ENCODE data around the gene LRRC61. TPM values are rescaled to one million over a fixed set of nuclear protein-coding genes. Genes with fewer than 3 reads are reported as not detected.

LRRC61 gene
- total and polyA plus RNA-seq, 7 donors: 4.4 to 18.6 (median 10.8) TPM

DNA sequence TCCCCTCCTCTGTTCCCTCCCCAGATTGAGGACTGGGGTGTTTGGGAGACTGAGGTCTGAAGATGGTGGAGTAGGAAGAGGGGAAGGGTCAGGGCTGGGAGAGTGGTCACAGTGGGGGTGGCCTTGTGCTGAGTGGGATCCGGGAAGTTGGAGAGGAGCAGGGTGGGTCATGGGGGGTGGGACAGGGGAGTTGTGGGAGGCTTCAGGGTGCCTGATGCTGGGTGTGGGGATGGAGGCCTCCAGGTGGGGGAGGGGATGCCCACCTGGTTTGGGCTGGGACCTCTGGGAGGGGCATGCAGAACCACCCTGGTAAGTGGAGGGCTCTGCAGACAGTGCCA is 58.6 kb downstream of the LRRC61 start:
- H3K9me3 ChIP-seq: no peaks in the 10 kb centered on the region
- 41 to 85% methylated on average over 1 of the region's 1 CpG for WGBS, 2 donors
- H3K27ac ChIP-seq: peak overlapping the region in 2 of 4 donors; percentile 21 to 27
- peaks cover 0 to 58% (median 36%) of the 10 kb centered on the region in 4 donors for H3K4me1 ChIP-seq
- DNase-seq: peak; percentile 61
- H3K4me3 ChIP-seq: no peak overlapping the region
- TF ChIP-seq POLR2A (IDR thresholded peaks at IDR 0.05) (no peak), POLR2AphosphoS5 (IDR thresholded peaks at IDR 0.05) (no peak), EP300 (IDR thresholded peaks at IDR 0.05) (no peak)
- no peaks in the 10 kb centered on the region for H3K36me3 ChIP-seq
- H3K27me3 ChIP-seq: no peaks in the 10 kb centered on the region
- intact Hi-C loops (cut with DNase I): no loop called here

GRCh38 chr7:150382123-150382843 is 59.1 kb downstream of the LRRC61 start:
- no peak overlapping the region for H3K4me3 ChIP-seq
- H3K27me3 ChIP-seq: no peaks in the 10 kb centered on the region
- H3K4me1 ChIP-seq: peaks cover 0 to 58% (median 36%) of the 10 kb centered on the region in 4 donors
- H3K27ac ChIP-seq: peak overlapping the region in 2 of 4 donors; percentile 21 to 52
- WGBS, 2 donors: 21 to 71% methylated on average over 20 of the region's 20 CpGs
- intact Hi-C loops (cut with DNase I): no loop called here
- H3K36me3 ChIP-seq: no peaks in the 10 kb centered on the region
- DNase-seq: no peak
- H3K9me3 ChIP-seq: no peaks in the 10 kb centered on the region
- TF ChIP-seq POLR2A (IDR thresholded peaks at IDR 0.05) (no peak), POLR2AphosphoS5 (IDR thresholded peaks at IDR 0.05) (no peak), CTCF (IDR thresholded peaks at IDR 0.05) (no peak), EP300 (IDR thresholded peaks at IDR 0.05) (no peak)

DNA sequence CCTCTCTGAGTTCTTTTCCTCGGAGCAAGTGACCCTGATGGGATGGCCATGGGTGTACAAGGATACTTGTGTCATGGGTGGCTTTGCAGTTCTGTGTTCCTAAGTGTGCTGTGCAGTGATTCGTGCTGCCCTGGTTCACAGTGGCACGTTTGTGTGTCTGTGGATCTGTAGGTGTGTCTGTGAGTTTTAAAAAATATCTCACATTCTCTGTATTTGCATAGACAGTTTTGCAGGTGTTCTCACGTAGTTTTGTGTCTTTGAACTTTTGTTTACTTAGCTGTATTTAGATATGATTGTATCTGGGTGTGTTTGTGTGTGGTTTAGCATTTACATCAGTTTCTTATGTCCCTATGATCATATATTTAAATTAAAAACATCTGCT is 59.7 kb downstream of the LRRC61 start:
- Histone ChIP-seq H3K4me1 (peaks cover 0 to 58% (median 34%) of the 10 kb centered on the region in 4 donors), H3K4me3 (no peak overlapping the region), H3K36me3 (no peaks in the 10 kb centered on the region), H3K27me3 (no peaks in the 10 kb centered on the region), H3K27ac (peak overlapping the region in 2 of 4 donors; percentile 21 to 52), H3K9me3 (no peaks in the 10 kb centered on the region)
- 15 to 55% methylated on average over 4 of the region's 4 CpGs for WGBS, 2 donors
- no peak for TF ChIP-seq POLR2A (IDR thresholded peaks at IDR 0.05)
- TF ChIP-seq POLR2AphosphoS5 (IDR thresholded peaks at IDR 0.05): no peak
- TF ChIP-seq CTCF (IDR thresholded peaks at IDR 0.05): no peak
- no peak for TF ChIP-seq EP300 (IDR thresholded peaks at IDR 0.05)
- no peak for DNase-seq
- intact Hi-C loops (cut with DNase I): no loop called here

DNA sequence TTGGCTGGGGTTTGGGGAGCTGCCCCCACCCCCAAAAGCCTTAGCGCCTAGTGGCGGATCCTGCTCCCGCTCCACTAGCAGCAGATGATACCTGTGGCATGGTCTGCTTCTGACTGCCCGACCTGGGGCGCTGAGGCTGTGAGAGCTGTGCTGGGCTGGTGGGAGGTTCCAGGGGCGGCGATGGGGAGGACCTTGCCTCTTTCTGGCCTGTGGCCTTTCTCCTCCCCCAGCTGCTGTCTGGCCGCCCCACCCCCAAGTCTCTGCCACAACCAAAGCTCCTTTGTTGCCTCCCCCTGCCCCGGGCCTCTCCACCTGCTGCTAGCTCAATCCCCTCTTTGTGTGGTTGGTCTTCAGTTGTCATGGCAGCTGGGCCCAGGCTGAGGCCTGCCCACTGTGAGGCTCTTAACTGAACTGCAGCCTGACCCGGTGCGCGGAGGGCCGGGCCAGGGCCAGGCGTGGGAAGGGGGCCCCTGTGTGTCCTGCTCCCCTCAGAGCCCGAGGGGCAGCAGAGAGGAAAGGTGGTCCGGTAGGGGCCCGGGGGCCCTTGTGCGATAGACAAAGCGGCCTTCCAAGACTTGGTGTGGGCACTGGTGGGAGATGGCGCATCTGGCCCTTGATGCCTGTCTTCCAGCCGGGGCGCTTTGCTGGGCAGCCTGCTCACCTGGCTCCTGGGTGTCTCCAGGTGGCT is 60.7 kb downstream of the LRRC61 start:
- WGBS, 2 donors: 20 to 64% methylated on average over 22 of the region's 22 CpGs
- intact Hi-C loops (cut with DNase I): no loop called here
- Histone ChIP-seq H3K4me1 (peaks cover 0 to 58% (median 34%) of the 10 kb centered on the region in 4 donors), H3K36me3 (no peaks in the 10 kb centered on the region), H3K27me3 (no peaks in the 10 kb centered on the region), H3K4me3 (no peak overlapping the region), H3K27ac (peak overlapping the region; percentile 37 to 56 (median 50)), H3K9me3 (no peaks in the 10 kb centered on the region)
- TF ChIP-seq POLR2A (IDR thresholded peaks at IDR 0.05) (peak in 1 of 2 donors; percentile 67), POLR2AphosphoS5 (IDR thresholded peaks at IDR 0.05) (peak in 1 of 4 donors; percentile 11), CTCF (IDR thresholded peaks at IDR 0.05) (no peak), EP300 (IDR thresholded peaks at IDR 0.05) (no peak)
- DNase-seq: peak; percentile 83

Data from sigmoid colon (tissue), 7 donors.